ENCODE data around the gene TTC31.

DNA sequence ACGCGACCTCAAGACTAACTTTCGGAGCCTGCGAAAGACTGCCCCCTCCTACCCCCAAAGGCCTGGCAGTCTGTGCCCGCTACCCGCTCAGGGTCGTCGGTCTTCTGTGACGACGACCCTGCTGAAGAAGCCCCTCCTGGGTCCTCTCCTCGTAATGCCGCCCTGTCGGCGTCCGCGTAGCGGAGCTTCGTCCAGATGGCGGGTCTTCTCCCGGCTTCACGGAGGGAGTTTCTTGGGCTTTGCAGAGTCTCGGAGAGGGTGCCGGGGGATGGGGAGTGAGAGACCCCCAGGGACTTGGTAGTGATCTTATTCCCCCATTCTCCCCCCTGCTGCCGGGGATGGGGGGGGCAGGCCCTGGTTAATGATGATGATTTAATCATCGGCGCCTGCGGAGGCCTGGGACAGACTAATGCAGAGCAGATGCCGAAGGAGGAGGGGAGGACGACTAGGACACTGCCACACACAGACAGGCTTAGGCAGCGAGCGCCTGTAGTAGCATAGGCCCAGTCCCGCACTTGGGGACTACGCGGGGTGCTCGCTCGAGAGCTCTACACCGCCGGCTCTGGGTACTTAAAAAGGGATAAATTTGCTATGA is 25.1 kb downstream of the TTC31 start:
- TF ChIP-seq CTCF (IDR thresholded peaks at IDR 0.05; ENCODE audit: low read depth, low read length, missing input control) (no peak), JUND (IDR thresholded peaks at IDR 0.05) (no peak), TAF1 (conservative IDR thresholded peaks at IDR 0.05) (no peak), RXRA (IDR thresholded peaks at IDR 0.05) (no peak)
- TF ChIP-seq, protein P1, sequence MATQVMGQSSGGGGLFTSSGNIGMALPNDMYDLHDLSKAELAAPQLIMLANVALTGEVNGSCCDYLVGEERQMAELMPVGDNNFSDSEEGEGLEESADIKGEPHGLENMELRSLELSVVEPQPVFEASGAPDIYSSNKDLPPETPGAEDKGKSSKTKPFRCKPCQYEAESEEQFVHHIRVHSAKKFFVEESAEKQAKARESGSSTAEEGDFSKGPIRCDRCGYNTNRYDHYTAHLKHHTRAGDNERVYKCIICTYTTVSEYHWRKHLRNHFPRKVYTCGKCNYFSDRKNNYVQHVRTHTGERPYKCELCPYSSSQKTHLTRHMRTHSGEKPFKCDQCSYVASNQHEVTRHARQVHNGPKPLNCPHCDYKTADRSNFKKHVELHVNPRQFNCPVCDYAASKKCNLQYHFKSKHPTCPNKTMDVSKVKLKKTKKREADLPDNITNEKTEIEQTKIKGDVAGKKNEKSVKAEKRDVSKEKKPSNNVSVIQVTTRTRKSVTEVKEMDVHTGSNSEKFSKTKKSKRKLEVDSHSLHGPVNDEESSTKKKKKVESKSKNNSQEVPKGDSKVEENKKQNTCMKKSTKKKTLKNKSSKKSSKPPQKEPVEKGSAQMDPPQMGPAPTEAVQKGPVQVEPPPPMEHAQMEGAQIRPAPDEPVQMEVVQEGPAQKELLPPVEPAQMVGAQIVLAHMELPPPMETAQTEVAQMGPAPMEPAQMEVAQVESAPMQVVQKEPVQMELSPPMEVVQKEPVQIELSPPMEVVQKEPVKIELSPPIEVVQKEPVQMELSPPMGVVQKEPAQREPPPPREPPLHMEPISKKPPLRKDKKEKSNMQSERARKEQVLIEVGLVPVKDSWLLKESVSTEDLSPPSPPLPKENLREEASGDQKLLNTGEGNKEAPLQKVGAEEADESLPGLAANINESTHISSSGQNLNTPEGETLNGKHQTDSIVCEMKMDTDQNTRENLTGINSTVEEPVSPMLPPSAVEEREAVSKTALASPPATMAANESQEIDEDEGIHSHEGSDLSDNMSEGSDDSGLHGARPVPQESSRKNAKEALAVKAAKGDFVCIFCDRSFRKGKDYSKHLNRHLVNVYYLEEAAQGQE (IDR thresholded peaks at IDR 0.05), result no peak
- TF ChIP-seq, protein P2, sequence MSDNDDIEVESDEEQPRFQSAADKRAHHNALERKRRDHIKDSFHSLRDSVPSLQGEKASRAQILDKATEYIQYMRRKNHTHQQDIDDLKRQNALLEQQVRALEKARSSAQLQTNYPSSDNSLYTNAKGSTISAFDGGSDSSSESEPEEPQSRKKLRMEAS (IDR thresholded peaks at IDR 0.05), result no peak
